HG03442 (cell line): Measurements from ENCODE around the gene BMP5.
A peak's percentile ranks its signal among the peaks of the same experiment; 100 is the strongest.
"Not testable (repeated sequence)": the region's sequence is repeated elsewhere in the genome, so short reads cannot be mapped to it uniquely, and the experiment has no call there.

Experiments
- ATAC-seq: cut with Tn5 transposase; IDR thresholded peaks from one replicate; pipeline ENCODE4 v1.9.1; 2021; ENCODE audit warnings: mild to moderate bottlenecking, moderate library complexity; ENCODE audit not compliant: unreplicated experiment

Gene BMP5

DNA sequence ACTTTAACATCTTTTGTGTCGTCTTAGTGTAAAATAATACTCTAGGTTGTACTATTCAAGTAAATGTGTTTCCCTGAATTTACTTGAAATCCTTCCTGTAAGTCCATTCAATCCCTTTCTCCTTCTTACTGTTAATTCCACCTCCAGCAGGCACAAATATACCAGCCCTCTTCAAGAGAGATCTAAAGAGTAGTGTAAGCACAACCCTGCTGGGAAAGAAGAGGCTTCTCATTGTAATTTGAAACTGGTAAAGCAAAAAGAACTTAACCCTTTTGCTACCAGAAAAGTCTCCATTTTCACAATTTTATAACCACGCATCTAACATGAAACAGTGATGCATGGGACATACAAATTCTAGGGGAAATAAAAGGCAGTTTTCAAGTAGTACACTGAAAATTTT lies at the start of gene BMP5:
TSS of gene BMP5 (minus strand) at position 191 of the 400 bp plus-strand sequence. CDS start 725 bp downstream, outside the sequence.
- ATAC-seq = no peak

DNA sequence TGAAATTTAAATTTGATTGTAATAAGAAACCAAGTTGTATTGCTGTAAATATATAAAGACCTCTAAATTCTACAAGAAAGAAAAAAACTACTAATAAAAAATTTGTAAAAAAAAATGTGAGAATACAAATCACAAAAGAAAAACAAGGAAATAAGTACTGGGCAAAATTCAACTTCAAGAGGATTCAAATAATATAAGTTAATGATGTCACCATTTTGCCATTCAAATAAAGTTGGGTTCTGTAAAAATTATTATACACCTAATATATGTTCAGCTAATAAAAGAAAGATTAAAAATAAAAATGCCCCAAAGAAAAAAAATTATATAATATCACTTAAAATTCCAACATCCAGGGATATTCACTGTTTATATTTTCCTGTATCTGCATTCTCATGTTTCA lies 47.0 kb upstream of the BMP5 start:
- no peak for ATAC-seq

DNA sequence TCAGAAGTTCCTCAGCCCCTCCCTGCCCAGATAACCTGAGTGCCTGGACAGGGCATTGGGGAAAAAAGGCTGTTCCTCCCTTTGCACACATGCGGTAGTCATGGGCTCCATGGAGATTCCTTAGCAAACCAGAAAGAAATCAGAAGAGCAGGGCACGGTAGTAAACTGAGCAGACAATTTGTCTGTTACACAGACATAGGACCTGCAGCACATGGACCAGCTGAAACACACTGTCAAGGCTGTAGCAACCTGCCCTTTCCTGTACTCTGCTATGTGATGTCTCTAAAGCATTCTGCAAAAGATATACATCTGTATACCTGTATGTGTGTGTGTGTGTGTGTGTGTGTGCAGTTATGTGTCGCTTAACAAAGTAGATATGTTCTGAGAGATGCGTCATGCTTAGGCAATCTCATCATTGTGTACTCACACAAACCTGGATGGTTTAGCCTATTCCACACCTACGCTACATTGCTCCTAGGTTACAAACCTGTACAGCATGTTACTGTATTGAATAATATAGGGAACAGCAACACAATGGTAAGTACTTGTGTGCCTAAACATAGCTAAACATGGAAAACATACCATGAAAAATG lies 44.4 kb upstream of the BMP5 start:
- ATAC-seq = no peak

DNA sequence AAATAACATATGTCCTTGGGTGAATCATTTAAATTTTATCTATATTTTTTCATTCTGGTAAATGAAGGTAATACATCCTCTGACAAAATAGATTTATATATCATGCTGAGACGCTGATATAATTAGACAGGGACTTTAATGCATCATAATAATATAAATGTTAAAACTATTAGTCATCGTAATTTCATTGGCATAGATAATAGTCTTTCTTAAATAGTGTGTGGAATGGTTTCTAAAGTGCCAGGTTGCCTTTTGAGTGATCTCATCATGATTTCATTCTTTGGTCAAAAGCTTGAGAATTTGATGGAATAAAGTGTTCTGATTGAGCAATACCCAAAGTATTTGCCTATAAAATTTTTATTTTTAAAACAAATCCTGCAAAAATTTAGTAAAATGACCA lies 43.2 kb upstream of the BMP5 start:
- ATAC-seq = no peak

DNA sequence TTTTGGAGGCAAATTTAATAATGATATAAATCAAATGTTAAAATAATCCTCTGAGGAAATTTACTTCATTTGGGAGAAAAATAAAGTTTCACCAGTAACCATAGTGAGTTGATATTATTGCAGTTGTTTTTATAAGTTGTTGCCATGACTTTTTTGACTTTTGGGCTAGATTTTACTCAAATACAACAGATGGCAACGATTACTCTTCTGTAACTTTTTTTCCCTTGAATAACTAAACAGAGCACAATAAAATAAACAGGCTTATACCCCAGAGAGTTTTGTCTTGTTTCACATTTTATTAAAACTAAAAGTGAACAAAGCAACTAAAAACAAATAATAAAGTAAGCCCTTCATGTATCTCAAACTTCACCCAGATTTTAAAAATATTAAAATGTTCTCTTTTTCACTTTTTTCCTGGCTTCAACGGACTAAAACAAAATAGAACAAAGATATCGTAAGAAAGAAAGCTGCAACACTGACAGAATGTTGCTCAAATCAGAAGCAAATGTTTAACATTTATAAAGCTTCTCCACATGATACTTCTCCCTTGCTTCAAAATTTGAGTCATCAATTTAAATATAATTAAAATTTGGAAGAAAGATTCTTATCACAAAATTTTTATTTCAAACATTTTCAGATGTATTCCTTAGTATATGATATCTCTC lies 42.5 kb upstream of the BMP5 start:
- no peak for ATAC-seq

DNA sequence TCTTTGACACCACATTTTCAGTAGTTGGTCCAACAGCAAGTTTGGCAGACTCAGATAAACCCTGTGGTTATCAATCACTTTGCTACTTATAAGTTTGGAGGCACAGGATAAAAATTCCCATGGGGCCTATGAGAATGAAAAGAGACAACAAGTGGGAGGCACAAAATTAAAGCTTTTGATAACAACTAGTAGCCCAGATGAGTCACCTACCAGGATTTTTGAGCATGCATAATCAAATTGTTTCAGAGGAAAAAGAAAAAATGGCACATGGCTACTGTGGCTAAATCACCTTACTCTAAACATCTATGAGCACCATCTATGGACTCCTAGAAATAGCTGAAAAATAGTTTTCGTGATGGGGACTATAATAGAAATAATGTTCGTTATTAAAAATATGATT lies 40.8 kb upstream of the BMP5 start:
- no peak for ATAC-seq

DNA sequence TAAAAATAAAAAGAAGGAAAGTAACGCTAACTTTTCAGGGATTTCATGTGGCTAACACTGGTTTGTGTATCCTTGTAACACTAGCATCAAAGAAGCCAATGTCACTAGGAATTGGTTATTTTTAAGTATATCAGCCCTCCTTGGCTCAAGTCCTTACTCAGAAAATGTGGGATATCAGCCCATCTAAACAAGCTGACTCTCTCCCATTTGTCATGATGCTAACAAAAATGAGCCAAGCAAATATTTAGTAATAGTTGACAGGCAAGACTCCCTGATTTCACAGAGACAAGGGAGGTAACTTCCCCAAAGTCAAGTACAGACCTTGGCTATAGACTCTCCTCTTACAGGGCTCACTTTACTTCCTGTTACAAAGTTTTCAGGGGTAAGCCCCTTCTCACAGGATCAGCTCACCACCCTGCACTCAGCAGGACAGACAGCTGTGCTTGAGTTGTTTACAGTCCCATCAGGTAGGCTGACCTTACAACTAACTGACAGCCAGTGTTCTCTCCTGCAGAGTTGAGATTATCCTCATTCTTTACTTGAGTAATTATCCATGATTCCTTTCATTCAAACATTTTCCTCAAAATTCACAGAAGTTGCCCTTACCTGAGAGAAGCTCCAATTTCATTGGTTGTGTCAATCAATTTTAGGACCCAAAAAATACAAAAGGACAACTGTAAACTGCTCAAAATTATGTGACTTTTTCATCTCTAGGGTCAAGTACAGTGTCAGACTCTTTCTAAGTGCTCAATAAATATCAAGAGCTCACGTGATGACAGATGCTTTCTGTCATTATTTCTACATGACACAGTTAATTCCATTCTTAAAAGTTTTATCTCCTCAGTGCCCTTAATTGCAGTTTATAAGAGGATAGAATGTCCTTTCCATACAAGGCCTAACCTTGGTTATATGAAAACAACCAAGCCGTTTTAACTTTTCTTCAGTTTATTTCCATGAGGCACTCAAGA lies 38.1 kb upstream of the BMP5 start:
- ATAC-seq = peak; percentile 67

DNA sequence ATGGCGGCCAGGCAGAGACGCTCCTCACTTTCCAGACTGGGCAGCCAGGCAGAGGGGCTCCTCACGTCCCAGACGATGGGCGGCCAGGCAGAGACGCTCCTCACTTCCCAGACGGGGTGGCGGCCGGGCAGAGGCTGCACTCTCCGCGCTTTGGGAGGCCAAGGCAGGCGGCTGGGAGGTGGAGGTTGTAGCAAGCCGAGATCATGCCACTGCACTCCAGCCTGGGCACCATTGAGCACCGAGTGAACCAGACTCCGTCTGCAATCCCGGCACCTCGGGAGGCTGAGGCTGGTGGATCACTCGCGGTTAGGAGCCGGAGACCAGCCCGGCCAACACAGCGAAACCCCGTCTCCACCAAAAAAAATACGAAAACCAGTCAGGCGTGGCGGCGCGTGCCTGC lies 35.1 kb upstream of the BMP5 start:
- not testable (repeated sequence) for ATAC-seq

DNA sequence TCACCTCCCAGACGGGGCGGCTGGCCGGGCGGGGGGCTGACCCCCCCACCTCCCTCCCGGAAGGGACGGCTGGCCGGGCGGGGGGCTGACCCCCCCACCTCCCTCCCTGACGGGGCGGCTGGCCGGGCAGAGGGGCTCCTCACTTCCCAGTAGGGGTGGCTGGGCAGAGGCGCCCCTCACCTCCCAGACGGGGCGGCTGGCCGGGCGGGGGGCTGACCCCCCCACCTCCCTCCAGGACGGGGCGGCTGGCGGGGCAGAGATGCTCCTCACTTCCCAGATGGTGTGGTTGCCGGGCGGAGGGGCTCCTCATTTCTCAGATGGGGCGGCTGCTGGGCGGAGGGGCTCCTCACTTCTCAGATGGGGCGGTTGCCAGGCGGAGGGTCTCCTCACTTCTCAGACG lies 34.5 kb upstream of the BMP5 start:
- not testable (repeated sequence) for ATAC-seq

DNA sequence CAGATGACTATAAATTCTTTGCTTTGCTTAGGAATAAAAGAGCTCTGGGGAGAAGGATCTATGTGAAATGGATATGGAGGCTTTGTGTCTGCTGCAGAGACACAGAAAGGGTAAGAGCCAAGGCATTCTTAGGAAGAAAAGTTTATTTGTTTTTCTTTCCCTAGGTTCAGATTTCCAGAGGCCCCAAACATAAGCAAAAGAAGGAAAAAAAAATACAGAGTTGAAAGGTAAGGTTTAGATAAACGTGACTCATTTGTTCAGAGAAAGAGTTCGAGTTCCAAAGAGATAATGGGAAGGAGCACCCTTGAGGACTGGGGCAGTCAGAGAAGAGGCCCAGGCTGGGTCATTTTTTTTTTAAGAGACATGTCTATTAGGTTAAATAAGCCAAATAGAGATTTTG lies 27.4 kb upstream of the BMP5 start:
- no peak for ATAC-seq

DNA sequence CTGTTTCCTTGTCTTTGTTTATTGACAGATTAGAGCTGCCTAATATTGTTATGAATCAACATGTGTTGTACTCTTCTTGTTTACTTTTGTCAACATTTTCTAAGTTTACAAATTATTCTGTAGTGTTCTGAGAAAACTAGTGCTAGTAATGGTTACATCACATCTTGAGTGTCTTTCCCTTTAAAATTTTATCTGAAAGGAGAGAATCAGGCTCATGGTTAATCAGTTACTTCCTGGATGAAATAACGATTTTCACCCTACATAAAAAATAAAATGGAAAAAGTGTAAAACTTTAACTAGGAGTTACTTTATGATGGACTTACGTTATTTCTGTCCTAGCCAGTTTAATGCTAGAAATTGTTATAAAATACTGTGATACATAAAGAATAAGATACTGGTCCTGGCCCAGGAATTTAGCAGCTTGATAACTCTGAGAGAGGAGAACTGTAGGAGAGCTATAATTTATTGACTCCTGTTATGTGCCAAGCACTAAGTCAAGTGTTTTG lies 26.4 kb upstream of the BMP5 start:
- ATAC-seq = no peak

DNA sequence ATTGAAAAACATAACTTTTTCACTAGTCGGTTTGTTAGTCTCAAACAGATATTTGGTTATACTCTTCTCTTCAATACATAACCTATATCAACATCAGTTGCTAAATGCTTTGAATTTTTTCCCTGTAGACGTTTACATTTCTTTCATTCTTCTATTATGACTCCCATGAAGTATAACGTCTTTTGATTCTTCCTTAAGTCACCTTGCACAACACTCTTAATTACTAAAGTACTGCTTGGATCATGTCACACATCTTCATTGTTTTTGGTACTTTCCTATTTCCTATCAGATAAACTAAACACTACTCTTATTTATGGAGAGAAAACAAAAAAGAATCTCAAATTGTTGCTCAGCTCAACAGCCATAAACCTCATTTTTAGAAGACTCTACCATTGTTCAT lies 23.0 kb upstream of the BMP5 start:
- no peak for ATAC-seq

DNA sequence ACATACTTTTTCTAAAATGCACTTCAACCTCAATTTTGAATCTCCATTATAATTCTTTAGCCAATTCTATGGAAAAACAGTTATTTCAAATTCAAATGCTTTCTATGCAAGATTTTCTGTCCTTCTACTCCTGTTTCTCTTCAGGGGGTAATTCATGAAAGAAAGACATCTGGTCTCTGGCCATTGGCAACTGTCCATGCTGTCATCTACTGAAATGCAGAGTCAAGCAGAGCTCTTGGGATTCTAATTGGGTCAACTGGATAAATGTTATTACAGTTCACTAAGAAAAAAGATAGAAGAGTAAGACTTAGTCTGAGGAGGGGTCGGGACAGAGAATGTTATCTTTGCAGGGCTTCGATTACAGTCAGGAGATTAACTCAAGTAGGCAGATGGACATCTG lies 22.0 kb upstream of the BMP5 start:
- ATAC-seq = no peak

DNA sequence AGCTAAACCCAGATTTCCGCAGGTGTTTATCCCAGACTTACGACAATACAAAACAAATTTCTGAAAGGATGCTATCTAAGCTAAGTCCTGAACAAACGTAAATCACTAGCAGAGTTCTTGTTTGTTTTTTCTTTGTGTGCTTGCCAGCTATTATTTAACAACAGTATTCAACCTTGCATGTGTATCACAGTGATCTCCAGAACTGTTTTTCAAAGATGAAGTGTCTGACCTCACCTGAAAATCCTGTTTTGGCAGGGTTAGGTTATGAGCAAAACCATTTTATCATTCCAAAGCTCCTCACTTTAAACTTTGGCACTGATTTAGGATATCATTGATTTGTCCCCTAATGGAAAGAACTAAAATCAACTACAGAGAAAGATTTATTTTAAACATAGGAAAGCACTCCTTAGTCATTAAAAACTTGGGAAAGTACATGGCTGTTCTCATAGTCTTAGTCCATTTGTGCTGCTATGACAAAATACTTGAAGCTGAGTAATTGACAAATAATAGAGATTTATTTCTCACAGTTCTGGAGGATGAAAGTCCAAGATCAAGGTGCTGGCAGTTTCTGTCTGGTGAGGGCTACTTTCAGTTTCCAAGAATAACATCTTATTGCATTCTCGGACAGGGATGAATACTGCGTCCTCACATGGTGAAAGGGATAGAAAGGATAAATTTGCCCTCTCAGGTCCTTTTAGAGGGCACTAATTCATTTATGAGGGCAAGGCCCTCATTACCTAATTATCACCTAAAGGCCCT lies 20.8 kb upstream of the BMP5 start:
- ATAC-seq = no peak

DNA sequence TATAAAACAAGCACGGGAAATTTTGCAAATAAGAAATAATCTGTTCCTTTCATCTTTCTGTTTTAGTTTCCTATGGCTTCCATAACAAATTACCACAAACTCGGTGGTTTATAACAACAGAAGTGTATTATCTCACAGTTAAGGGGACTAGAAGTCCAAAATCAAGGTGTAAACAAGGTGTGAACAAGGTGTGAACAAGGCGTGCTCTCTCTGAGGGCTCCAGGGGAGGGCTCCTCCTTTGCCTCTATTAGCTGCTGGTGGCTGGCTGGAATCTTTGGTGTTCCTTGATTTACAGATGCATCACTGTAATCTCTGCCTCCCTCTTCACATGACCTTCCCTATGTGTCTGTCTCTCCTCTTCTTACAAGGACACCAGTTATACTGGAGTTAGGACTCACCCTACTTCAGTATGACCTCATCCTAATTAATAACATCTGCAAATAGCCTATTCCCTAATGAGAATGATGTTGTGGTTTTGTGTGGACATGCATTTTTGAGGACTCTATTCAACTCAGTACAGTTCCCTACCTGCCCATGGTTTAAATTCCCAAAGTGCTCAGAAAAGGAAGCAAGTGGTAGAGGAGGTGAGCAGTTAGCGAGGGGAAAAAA lies 17.5 kb upstream of the BMP5 start:
- no peak for ATAC-seq

DNA sequence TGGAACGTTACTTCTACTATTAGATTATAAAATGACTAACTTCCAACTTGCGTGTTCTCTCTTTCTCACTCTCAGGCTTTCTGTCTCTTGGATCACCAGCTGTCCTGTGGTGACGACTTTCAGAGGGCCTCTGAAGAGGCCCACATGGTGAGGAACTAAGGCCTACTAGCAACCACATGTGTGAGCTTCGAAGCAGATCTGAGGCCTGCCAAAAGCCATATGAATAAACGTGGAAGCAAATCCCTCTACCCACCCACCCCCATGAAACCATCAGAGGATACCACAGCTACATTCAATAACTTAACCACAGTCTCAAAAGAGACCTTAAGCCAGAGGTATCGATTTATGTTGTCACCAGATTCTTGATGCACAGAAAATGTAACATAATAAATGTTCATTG lies 13.5 kb upstream of the BMP5 start:
- peak; percentile 47 for ATAC-seq

DNA sequence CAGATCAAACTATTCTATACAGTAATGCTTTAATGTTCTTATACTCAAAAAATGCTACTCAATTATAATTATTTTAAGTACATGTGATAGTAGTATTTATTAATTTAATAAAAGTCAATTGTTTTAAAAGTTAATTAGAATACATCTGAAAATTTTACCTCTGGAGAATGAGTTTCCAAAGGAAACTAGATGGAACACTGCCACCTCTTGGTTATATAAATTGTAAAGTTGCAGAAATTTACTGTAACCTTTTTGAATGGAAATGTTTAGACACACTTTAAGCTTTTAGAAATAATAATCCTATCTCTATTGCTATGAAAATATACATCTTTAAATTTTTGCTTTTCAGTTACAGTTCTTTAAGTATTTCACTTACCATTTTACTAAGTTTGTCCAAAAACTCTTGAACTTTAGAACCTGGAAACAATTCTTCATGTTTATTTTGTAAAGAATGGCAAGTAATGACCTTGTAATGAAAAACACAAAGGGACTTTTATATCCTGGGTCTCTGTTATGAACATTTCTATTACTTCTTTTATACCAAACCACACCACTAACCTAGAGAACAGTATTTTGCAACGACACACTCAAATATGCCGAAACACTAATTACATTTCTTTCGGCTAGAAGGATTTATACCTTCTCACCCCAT lies 10.9 kb upstream of the BMP5 start:
- no peak for ATAC-seq

DNA sequence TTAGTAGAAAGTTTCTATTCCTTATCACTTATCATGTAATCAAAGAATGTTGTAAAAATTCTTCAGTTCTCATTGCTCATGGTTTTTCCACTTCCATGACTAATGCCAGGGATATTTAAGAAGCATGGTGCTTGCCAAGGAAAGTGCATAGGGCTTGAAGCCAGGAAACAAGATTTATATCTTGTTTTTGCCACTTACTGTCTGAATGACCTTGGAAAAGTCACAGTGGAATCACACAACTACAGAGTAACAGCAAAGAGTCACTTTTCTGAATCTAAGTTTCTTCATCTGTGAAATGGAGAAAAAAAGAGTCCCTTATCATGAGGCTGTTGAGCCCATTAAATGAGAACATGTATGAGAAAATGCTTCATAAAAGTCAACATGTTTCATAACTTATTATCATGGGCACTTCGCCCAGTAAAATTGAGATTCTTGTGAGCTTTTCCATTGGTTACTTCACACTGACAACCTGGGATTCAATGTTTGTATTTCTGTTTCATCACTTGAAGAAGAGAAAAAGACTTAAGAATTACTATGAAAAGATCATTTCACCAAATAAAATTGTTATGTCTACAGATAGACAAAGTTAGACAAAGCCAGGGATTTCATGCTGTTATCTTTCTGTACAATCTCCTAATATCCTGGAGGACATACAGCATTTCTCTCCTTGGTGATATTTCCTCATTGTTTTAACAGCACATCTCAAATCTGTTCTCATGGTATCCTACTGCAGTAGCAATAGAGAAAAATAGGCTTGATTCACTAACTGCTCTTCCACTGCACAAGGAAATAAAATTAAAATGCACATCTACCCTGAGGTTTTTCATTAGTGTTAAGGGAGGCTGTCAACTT lies 7.6 kb upstream of the BMP5 start:
- no peak for ATAC-seq

DNA sequence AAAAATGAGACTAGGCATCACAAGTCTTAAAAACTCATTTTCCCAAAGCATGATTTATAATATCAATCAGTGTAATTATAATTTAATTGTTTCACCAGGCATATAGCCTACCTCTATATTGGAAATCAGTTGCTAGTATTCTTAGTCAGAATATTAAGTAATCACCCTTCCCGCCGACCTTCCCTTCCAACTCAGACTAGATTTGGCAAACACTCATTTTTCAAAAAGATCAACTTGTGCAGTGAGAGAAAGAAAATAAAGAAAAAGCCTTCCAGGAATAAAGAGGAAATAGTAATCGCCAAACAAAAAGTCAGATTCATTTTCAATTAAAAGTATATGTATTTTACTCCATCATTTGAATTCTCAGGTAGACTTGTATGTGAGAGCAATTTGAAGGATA lies 1.9 kb upstream of the BMP5 start:
- ATAC-seq = no peak
